ENCODE measurements around the gene GABRG3. TPM values are rescaled to one million over a fixed set of nuclear protein-coding genes. Genes with fewer than 3 reads are reported as not detected.

Gene GABRG3
- total RNA-seq, 1 donor from 2014 or later, result 2.6 TPM

- no peak overlapping the region for H3K4me3 Mint-ChIP-seq
- H3K27me3 Mint-ChIP-seq, result peaks cover 4% of the 10 kb centered on the region
- no peak overlapping the region for H3K27ac Mint-ChIP-seq
- no peak for TF ChIP-seq CTCF (conservative IDR thresholded peaks at IDR 0.05)
- no peaks in the 10 kb centered on the region for H3K9me3 Mint-ChIP-seq
- H3K36me3 Mint-ChIP-seq, result no peaks in the 10 kb centered on the region
- DNase-seq (ENCODE audit: extremely low spot score, unreplicated experiment), result no peak
- H3K4me1 Mint-ChIP-seq (ENCODE audit: unreplicated experiment), result no peaks in the 10 kb centered on the region
Observed at GRCh38 chr15:27454281-27455075, 483.5 kb downstream of the GABRG3 start.

DNA sequence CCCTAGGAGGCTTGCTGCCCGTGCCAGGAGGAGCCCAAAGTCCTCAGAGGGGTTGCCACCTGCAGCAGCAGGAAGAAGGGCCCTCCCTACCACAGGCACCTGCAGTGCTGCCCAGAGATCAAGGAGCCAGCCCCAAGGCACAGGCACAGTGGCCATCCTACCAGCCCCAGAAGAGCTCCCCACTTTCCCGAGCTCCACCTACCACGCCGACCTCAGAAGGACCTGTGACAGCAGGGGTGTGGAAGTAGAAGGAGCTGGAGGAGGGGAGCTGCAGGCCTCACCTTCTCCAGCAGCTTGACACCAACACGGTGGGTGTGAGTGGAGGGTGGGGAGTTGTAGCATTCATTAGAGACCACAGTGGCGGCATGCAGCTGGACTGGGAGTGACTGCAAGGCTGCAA is 485.8 kb downstream of the GABRG3 start:
- H3K4me3 Mint-ChIP-seq, result no peak overlapping the region
- DNase-seq (ENCODE audit: extremely low spot score, unreplicated experiment), result no peak
- no peak for TF ChIP-seq CTCF (conservative IDR thresholded peaks at IDR 0.05)
- H3K4me1 Mint-ChIP-seq (ENCODE audit: unreplicated experiment), result peaks cover 11% of the 10 kb centered on the region
- H3K27ac Mint-ChIP-seq, result no peak overlapping the region
- peaks cover 4% of the 10 kb centered on the region for H3K27me3 Mint-ChIP-seq
- H3K36me3 Mint-ChIP-seq, result no peaks in the 10 kb centered on the region
- no peaks in the 10 kb centered on the region for H3K9me3 Mint-ChIP-seq

DNA sequence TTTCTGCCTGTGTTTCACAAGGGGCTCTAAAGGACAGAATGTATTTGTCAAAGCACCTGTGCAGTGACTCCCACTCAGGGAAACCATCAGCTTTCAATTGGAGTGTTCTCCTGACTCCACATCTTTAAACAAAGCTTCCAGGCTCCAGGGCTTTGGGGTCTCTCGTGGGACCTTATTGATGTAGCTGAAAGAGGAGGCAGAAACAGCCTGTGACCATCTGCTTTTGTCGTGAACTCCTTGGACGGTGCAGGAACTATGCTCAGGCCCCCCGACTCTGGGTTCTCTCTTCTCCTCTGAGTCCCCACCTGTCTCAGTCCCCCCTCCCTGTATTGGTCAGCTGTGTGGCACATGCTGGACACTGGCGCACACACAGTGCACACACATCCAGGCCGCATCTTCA is 486.8 kb downstream of the GABRG3 start:
- H3K27me3 Mint-ChIP-seq, result peaks cover 4% of the 10 kb centered on the region
- no peak overlapping the region for H3K4me3 Mint-ChIP-seq
- peaks cover 11% of the 10 kb centered on the region for H3K4me1 Mint-ChIP-seq (ENCODE audit: unreplicated experiment)
- no peak overlapping the region for H3K27ac Mint-ChIP-seq
- H3K36me3 Mint-ChIP-seq, result no peaks in the 10 kb centered on the region
- DNase-seq (ENCODE audit: extremely low spot score, unreplicated experiment), result no peak
- H3K9me3 Mint-ChIP-seq, result no peaks in the 10 kb centered on the region
- TF ChIP-seq CTCF (conservative IDR thresholded peaks at IDR 0.05), result no peak

DNA sequence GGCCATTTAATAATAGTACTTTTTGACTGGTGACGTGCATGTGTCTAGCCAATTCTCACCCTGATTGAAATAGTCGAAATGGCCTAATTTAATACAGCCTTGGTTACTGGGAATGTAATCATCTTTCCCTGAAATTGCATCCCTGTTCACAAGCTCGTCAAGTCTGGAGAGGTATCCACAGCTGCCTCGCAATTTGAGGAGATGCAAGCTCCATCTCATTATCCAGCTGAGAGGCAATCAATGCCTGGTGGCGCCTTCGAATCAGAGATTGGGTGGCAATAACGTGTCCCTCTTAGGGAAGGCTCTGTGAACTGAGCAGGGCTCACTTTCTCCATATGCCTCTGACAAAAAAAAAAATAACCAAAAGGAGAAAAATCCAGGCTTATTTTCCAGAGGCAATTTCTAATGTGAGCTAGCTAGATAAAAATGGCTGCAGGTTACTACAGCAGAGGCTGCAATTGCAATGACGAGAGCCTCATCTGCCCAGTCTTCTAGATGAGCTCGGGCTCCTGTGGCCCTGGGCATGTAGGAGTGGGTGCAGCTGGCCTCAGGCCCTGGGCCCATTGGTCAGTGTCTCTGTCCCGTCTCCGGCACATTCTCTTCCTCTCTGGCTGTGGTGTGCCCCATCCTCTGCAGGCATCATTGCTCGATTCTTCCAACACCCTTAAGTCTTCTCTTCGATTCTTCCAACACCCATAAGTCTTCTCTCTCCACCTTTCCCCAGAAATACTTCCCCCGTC is 487.5 kb downstream of the GABRG3 start:
- Mint-ChIP-seq H3K4me1 (ENCODE audit: unreplicated experiment) (peaks cover 11% of the 10 kb centered on the region), H3K4me3 (no peak overlapping the region), H3K27ac (no peak overlapping the region), H3K9me3 (no peaks in the 10 kb centered on the region), H3K27me3 (peaks cover 4% of the 10 kb centered on the region), H3K36me3 (no peaks in the 10 kb centered on the region)
- no peak for TF ChIP-seq CTCF (conservative IDR thresholded peaks at IDR 0.05)
- no peak for DNase-seq (ENCODE audit: extremely low spot score, unreplicated experiment)

DNA sequence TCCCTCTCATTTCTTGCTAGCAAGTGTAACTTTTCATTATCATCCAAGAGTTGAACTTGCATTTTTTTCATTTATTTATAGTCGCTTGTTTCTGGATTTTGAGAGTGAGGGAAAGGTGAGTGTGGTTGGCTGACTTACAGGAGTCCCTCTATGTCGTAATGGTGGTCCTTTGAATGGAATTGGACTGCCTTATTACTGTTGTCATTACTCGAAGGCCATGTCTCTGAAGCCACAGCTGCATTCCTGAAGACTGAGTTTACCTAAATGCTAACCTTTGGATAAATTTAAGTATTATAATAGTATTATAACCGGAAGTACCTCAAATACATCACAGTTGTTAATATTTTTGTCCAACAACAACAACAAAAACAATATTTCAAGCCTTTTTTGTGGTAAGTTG is 488.9 kb downstream of the GABRG3 start:
- TF ChIP-seq CTCF (conservative IDR thresholded peaks at IDR 0.05), result no peak
- Mint-ChIP-seq H3K27me3 (peaks cover 4% of the 10 kb centered on the region), H3K9me3 (no peaks in the 10 kb centered on the region), H3K4me3 (no peak overlapping the region), H3K4me1 (ENCODE audit: unreplicated experiment) (peaks cover 11% of the 10 kb centered on the region), H3K27ac (no peak overlapping the region), H3K36me3 (no peaks in the 10 kb centered on the region)
- no peak for DNase-seq (ENCODE audit: extremely low spot score, unreplicated experiment)

Data from type B pancreatic cell (in vitro differentiated cells).